Measurements from ENCODE around the gene RPS27L. TPM values are rescaled to one million over a fixed set of nuclear protein-coding genes. Genes with fewer than 3 reads are reported as not detected.
A peak's percentile ranks its signal among the peaks of the same experiment; 100 is the strongest.

Gene RPS27L
- total and polyA plus RNA-seq, 2 experiments from 2014 or later, result 85.9 to 1,011 TPM

GRCh38 chr15:63200464-63201249 is 43.4 kb upstream of the RPS27L start:
- H3K27ac Mint-ChIP-seq, result no peak overlapping the region
- peaks cover 3% of the 10 kb centered on the region for H3K27me3 Mint-ChIP-seq (ENCODE audit: insufficient read depth, low read depth, poor library complexity)
- Histone ChIP-seq H3K79me2 (replicated peaks; ENCODE audit: insufficient read depth) (peaks cover 89% of the 10 kb centered on the region), H4K20me1 (replicated peaks; ENCODE audit: insufficient read depth) (no peaks in the 10 kb centered on the region), H3K27ac (ENCODE audit: low read depth) (no peak overlapping the region), H3K4me2 (no peak overlapping the region), H3K4me3 (no peak overlapping the region), H3K27me3 (ENCODE audit: insufficient read depth) (no peaks in the 10 kb centered on the region), H3K9me2 (ENCODE audit: insufficient read depth) (no peaks in the 10 kb centered on the region), H2AFZ (no peak overlapping the region), H3F3A (replicated peaks; ENCODE audit: low read depth) (no peaks in the 10 kb centered on the region), H3K4me1 (ENCODE audit: insufficient read depth) (peaks cover 38% of the 10 kb centered on the region), H3K36me3 (ENCODE audit: insufficient read depth) (no peaks in the 10 kb centered on the region)
- H3K4me1 Mint-ChIP-seq, result peaks cover 60% of the 10 kb centered on the region
- no peaks in the 10 kb centered on the region for H3K36me3 Mint-ChIP-seq (ENCODE audit: low read depth)
- H3K9me3 Mint-ChIP-seq, result no peaks in the 10 kb centered on the region
- no peak for DNase-seq (ENCODE audit: low spot score)
- TF ChIP-seq EZH2 (IDR thresholded peaks at IDR 0.05; ENCODE audit: low read depth, unreplicated experiment) (no peak), CTCF (conservative IDR thresholded peaks at IDR 0.05; ENCODE audit: low read depth in 2 of 2) (no peak), NANOG (IDR thresholded peaks at IDR 0.05; ENCODE audit: borderline replicate concordance) (no peak), ETS1 (IDR thresholded peaks at IDR 0.05) (no peak)
- no peak overlapping the region for H3K4me3 Mint-ChIP-seq
- ATAC-seq, result no peak

- peak overlapping the region; percentile 3; the same call in 1 of the 2 replicates for H3K4me2 ChIP-seq
- no peaks in the 10 kb centered on the region for H3K27me3 ChIP-seq (ENCODE audit: insufficient read depth)
- DNase-seq (ENCODE audit: low spot score), result no peak
- no peaks in the 10 kb centered on the region for H3F3A ChIP-seq (replicated peaks; ENCODE audit: low read depth)
- H3K27me3 Mint-ChIP-seq (ENCODE audit: insufficient read depth, low read depth, poor library complexity), result peaks cover 3% of the 10 kb centered on the region
- peaks cover 93% of the 10 kb centered on the region for H3K79me2 ChIP-seq (replicated peaks; ENCODE audit: insufficient read depth)
- H3K36me3 ChIP-seq (ENCODE audit: insufficient read depth), result no peaks in the 10 kb centered on the region
- ATAC-seq, result peak; percentile 25; the same call in 1 of the 3 replicates
- H3K9me3 Mint-ChIP-seq, result no peaks in the 10 kb centered on the region
- H3K4me1 ChIP-seq (ENCODE audit: insufficient read depth), result peaks cover 57% of the 10 kb centered on the region
- peak overlapping the region; percentile 60 for H3K27ac ChIP-seq (ENCODE audit: low read depth)
- H3K36me3 Mint-ChIP-seq (ENCODE audit: low read depth), result no peaks in the 10 kb centered on the region
- no peak overlapping the region for H3K4me3 Mint-ChIP-seq
- H3K27ac Mint-ChIP-seq, result no peak overlapping the region
- no peak overlapping the region for H2AFZ ChIP-seq
- no peaks in the 10 kb centered on the region for H3K9me2 ChIP-seq (ENCODE audit: insufficient read depth)
- no peak overlapping the region for H3K4me3 ChIP-seq
- H4K20me1 ChIP-seq (replicated peaks; ENCODE audit: insufficient read depth), result no peaks in the 10 kb centered on the region
- H3K4me1 Mint-ChIP-seq, result peaks cover 67% of the 10 kb centered on the region
- TF ChIP-seq EZH2 (IDR thresholded peaks at IDR 0.05; ENCODE audit: low read depth, unreplicated experiment) (no peak), JUNB (IDR thresholded peaks at IDR 0.05; ENCODE audit: unreplicated experiment) (no peak), POLR2AphosphoS5 (IDR thresholded peaks at IDR 0.05; ENCODE audit: low read depth) (no peak), ZNF331 (CRISPR knock-in tag; IDR thresholded peaks at IDR 0.05; ENCODE audit: low read depth) (no peak), CREB1 (CRISPR knock-in tag; IDR thresholded peaks at IDR 0.05; ENCODE audit: low read depth) (no peak), ZNF114 (CRISPR knock-in tag; IDR thresholded peaks at IDR 0.05) (no peak), NANOG (IDR thresholded peaks at IDR 0.05; ENCODE audit: borderline replicate concordance) (no peak), REST (IDR thresholded peaks at IDR 0.05; ENCODE audit: unreplicated experiment) (no peak)
Measured at GRCh38 chr15:63198371-63199250, 41.3 kb upstream of the RPS27L start.

All from GM23338 (cell line).